Measurements from ENCODE around the gene ELL2. TPM values are rescaled to one million over a fixed set of nuclear protein-coding genes. Genes with fewer than 3 reads are reported as not detected.

Gene ELL2
- total RNA-seq, 1 experiment from 2014 or later = 14.4 TPM

DNA sequence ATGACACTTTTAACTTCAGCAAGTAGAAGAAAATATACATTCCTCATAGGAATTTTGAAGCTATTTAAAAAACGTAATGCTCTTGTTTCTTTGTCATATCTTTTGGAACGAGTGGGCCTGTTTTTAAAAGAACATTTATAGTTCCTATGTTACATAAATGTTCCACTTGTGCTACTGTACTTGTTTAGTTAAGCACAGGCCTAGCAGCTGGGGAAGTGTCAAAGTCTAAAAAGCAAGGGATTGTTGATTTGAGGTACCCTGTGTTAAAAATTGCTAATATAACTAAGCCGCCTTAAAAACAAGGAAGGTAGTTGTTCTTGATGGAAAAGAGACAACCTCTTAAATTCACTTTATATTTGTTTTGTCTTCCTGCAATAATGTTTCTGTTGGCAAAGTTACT is 27.2 kb upstream of the ELL2 start:
- no peaks in the 10 kb centered on the region for H3K36me3 ChIP-seq (replicated peaks; ENCODE audit: control insufficient read depth, insufficient read depth, low read length)
- no peak overlapping the region for H3K4me3 ChIP-seq (ENCODE audit: insufficient read depth, low read depth, low read length)
- DNase-seq = no peak
- no peaks in the 10 kb centered on the region for H3K27me3 ChIP-seq (ENCODE audit: control insufficient read depth, insufficient read depth, low read length)

- no peak for DNase-seq
- Histone ChIP-seq H3K4me3 (ENCODE audit: insufficient read depth, low read depth, low read length) (no peak overlapping the region), H3K27me3 (ENCODE audit: control insufficient read depth, insufficient read depth, low read length) (no peaks in the 10 kb centered on the region), H3K36me3 (replicated peaks; ENCODE audit: control insufficient read depth, insufficient read depth, low read length) (no peaks in the 10 kb centered on the region)
These were observed 26.4 kb upstream of the ELL2 start for GRCh38 chr5:95988094-95988493.

DNA sequence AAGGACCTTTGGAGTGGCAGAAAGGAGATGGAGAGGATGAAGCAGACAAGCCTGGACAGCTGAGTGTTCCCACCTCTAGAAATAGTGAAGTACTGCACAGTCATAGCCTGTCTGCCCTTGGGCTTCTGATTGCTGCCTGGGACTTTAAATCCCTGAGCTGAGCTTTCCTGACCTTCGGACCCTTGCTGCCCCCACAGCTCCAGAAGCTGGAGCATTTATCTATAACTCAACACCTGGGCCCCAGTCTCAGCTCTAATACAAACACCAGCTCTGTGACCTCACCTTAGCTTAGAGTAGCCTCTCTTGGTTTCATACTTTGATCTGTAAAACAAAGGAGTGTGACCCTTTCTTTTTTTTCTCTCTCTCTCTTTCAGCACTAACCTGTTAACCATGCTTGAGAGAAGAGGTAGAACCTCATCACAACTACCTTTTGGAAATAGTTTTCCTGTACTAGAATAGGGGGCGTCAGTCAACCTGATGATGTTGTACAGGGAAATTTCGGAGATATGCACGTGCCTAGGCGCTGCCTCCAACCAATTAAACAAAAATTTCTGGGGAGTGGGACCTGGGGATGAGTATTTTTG is 25.4 kb upstream of the ELL2 start:
- no peak for DNase-seq
- Histone ChIP-seq H3K36me3 (replicated peaks; ENCODE audit: control insufficient read depth, insufficient read depth, low read length) (no peaks in the 10 kb centered on the region), H3K4me3 (ENCODE audit: insufficient read depth, low read depth, low read length) (no peak overlapping the region), H3K27me3 (ENCODE audit: control insufficient read depth, insufficient read depth, low read length) (no peaks in the 10 kb centered on the region)

- H3K27me3 ChIP-seq (ENCODE audit: control insufficient read depth, insufficient read depth, low read length) = no peaks in the 10 kb centered on the region
- H3K36me3 ChIP-seq (replicated peaks; ENCODE audit: control insufficient read depth, insufficient read depth, low read length) = no peaks in the 10 kb centered on the region
- no peak for DNase-seq
- H3K4me3 ChIP-seq (ENCODE audit: insufficient read depth, low read depth, low read length) = no peak overlapping the region
These were observed 24.4 kb upstream of the ELL2 start for GRCh38 chr5:95986001-95986400.

- no peaks in the 10 kb centered on the region for H3K36me3 ChIP-seq (replicated peaks; ENCODE audit: control insufficient read depth, insufficient read depth, low read length)
- H3K4me3 ChIP-seq (ENCODE audit: insufficient read depth, low read depth, low read length) = no peak overlapping the region
- H3K27me3 ChIP-seq (ENCODE audit: control insufficient read depth, insufficient read depth, low read length) = no peaks in the 10 kb centered on the region
- no peak for DNase-seq
These were observed 23.6 kb upstream of the ELL2 start for GRCh38 chr5:95985249-95985648.

GRCh38 chr5:95984287-95984938 is 22.8 kb upstream of the ELL2 start:
- Histone ChIP-seq H3K36me3 (replicated peaks; ENCODE audit: control insufficient read depth, insufficient read depth, low read length) (no peaks in the 10 kb centered on the region), H3K4me3 (ENCODE audit: insufficient read depth, low read depth, low read length) (no peak overlapping the region), H3K27me3 (ENCODE audit: control insufficient read depth, insufficient read depth, low read length) (no peaks in the 10 kb centered on the region)
- no peak for DNase-seq

GRCh38 chr5:95983509-95983908 is 21.9 kb upstream of the ELL2 start:
- Histone ChIP-seq H3K4me3 (ENCODE audit: insufficient read depth, low read depth, low read length) (no peak overlapping the region), H3K36me3 (replicated peaks; ENCODE audit: control insufficient read depth, insufficient read depth, low read length) (no peaks in the 10 kb centered on the region), H3K27me3 (ENCODE audit: control insufficient read depth, insufficient read depth, low read length) (no peaks in the 10 kb centered on the region)
- no peak for DNase-seq

- no peaks in the 10 kb centered on the region for H3K27me3 ChIP-seq (ENCODE audit: control insufficient read depth, insufficient read depth, low read length)
- no peaks in the 10 kb centered on the region for H3K36me3 ChIP-seq (replicated peaks; ENCODE audit: control insufficient read depth, insufficient read depth, low read length)
- DNase-seq = no peak
- no peak overlapping the region for H3K4me3 ChIP-seq (ENCODE audit: insufficient read depth, low read depth, low read length)
These were observed 21.4 kb upstream of the ELL2 start for GRCh38 chr5:95983080-95983479.

- Histone ChIP-seq H3K36me3 (replicated peaks; ENCODE audit: control insufficient read depth, insufficient read depth, low read length) (no peaks in the 10 kb centered on the region), H3K4me3 (ENCODE audit: insufficient read depth, low read depth, low read length) (no peak overlapping the region), H3K27me3 (ENCODE audit: control insufficient read depth, insufficient read depth, low read length) (no peaks in the 10 kb centered on the region)
- no peak for DNase-seq
These were observed 15.0 kb upstream of the ELL2 start for GRCh38 chr5:95976606-95977005.

GRCh38 chr5:95975703-95976102 is 14.1 kb upstream of the ELL2 start:
- H3K36me3 ChIP-seq (replicated peaks; ENCODE audit: control insufficient read depth, insufficient read depth, low read length) = no peaks in the 10 kb centered on the region
- H3K4me3 ChIP-seq (ENCODE audit: insufficient read depth, low read depth, low read length) = no peak overlapping the region
- H3K27me3 ChIP-seq (ENCODE audit: control insufficient read depth, insufficient read depth, low read length) = no peaks in the 10 kb centered on the region
- DNase-seq = no peak

GRCh38 chr5:95973793-95974325 is 12.2 kb upstream of the ELL2 start:
- DNase-seq = no peak
- Histone ChIP-seq H3K27me3 (ENCODE audit: control insufficient read depth, insufficient read depth, low read length) (no peaks in the 10 kb centered on the region), H3K4me3 (ENCODE audit: insufficient read depth, low read depth, low read length) (no peak overlapping the region), H3K36me3 (replicated peaks; ENCODE audit: control insufficient read depth, insufficient read depth, low read length) (no peaks in the 10 kb centered on the region)

DNA sequence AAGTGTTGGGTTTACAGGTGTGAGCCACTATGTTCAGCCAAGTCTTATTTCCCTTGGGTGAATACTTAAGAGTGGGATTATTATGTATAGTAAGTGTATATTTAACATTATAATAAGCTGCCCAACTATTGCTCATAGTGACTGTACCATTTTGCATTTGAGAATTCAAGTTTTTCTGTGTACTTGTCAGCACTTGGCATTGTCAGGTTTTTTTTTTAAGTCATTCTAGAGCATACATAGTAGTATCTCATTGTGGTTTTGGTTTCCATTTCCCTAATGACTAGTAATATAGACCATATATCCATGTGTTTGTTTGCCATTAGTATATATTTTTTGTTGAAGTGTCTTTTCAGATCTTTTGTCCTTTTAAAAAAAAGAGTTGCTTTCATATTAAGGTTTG is 10.5 kb upstream of the ELL2 start:
- no peak for DNase-seq
- Histone ChIP-seq H3K4me3 (ENCODE audit: insufficient read depth, low read depth, low read length) (no peak overlapping the region), H3K36me3 (replicated peaks; ENCODE audit: control insufficient read depth, insufficient read depth, low read length) (no peaks in the 10 kb centered on the region), H3K27me3 (ENCODE audit: control insufficient read depth, insufficient read depth, low read length) (no peaks in the 10 kb centered on the region)

DNA sequence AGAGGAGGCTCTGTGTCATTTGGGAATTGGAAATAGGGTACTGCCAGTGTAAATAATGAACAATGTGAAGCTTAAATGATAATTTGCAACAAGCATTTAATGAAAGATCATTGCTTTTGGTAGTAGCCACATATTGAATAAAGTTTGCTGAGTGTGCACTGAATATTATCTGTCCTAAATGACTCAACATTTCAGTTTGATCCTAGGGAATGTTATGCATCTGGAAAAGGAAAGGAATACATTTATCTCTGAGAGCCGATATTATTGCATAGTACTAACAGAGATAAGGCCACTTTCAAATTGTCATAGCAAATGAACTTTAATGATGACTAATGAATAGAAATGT is 8.7 kb upstream of the ELL2 start:
- Histone ChIP-seq H3K4me3 (ENCODE audit: insufficient read depth, low read depth, low read length) (no peak overlapping the region), H3K27me3 (ENCODE audit: control insufficient read depth, insufficient read depth, low read length) (no peaks in the 10 kb centered on the region), H3K36me3 (replicated peaks; ENCODE audit: control insufficient read depth, insufficient read depth, low read length) (no peaks in the 10 kb centered on the region)
- no peak for DNase-seq

GRCh38 chr5:95969651-95970358 is 8.2 kb upstream of the ELL2 start:
- DNase-seq = no peak
- no peaks in the 10 kb centered on the region for H3K27me3 ChIP-seq (ENCODE audit: control insufficient read depth, insufficient read depth, low read length)
- no peak overlapping the region for H3K4me3 ChIP-seq (ENCODE audit: insufficient read depth, low read depth, low read length)

GRCh38 chr5:95969055-95969454 is 7.4 kb upstream of the ELL2 start:
- H3K27me3 ChIP-seq (ENCODE audit: control insufficient read depth, insufficient read depth, low read length) = no peaks in the 10 kb centered on the region
- H3K36me3 ChIP-seq (replicated peaks; ENCODE audit: control insufficient read depth, insufficient read depth, low read length) = no peaks in the 10 kb centered on the region
- DNase-seq = no peak
- no peak overlapping the region for H3K4me3 ChIP-seq (ENCODE audit: insufficient read depth, low read depth, low read length)

More at GRCh38 chr5:95969651-95970358, 8.2 kb upstream of the ELL2 start:
- no peaks in the 10 kb centered on the region for H3K36me3 ChIP-seq (replicated peaks; ENCODE audit: control insufficient read depth, insufficient read depth, low read length)

All from H7 (cell line).